Skeletal muscle tissue (tissue), 4 donors: Measurements from ENCODE around the gene NIF3L1. TPM values are rescaled to one million over a fixed set of nuclear protein-coding genes. Genes with fewer than 3 reads are reported as not detected.

Source experiments
- H3K27ac ChIP-seq: one replicate; pipeline ENCODE4 v1.7.0; 2013; ENCODE audit warnings: mild to moderate bottlenecking, low read depth, low read length, inconsistent platforms
- H3K27me3 ChIP-seq, 3 donors: one replicate each; pipeline ENCODE4 v1.7.0; 2013; ENCODE audit warnings: low read length in 3 of 3; ENCODE audit not compliant: control insufficient read depth in 3 of 3, insufficient read depth in 3 of 3
- H3K36me3 ChIP-seq, 3 donors: one replicate each; pipeline ENCODE4 v1.7.0; 2013; ENCODE audit warnings: low read length in 3 of 3; ENCODE audit not compliant: control insufficient read depth in 3 of 3, insufficient read depth in 3 of 3
- H3K4me1 ChIP-seq, 3 donors: one replicate each; pipeline ENCODE4 v1.7.0; 2013; ENCODE audit warnings: low read length in 3 of 3, mild to moderate bottlenecking in 3 of 3; ENCODE audit not compliant: control insufficient read depth in 3 of 3, insufficient read depth in 3 of 3
- H3K4me3 ChIP-seq, 3 donors: one replicate each; pipeline ENCODE4 v1.7.0; 2013; ENCODE audit warnings: low read length in 3 of 3
- H3K9ac ChIP-seq, 3 donors: one replicate each; pipeline ENCODE4 v1.7.0; 2013; ENCODE audit warnings: low read length in 3 of 3, mild to moderate bottlenecking in 3 of 3, moderate library complexity in 2 of 3, low read depth in 1 of 3
- H3K9me3 ChIP-seq, 3 donors: one replicate each; pipeline ENCODE4 v1.7.0; 2013; ENCODE audit warnings: low read length in 3 of 3; ENCODE audit not compliant: control insufficient read depth in 3 of 3
- total RNA-seq: library from RNA; depleted of rRNA; stranded (reverse); fragments of >200 nt; gene quantifications from one replicate; pipeline ENCODE4 v1.2.3, GENCODE V29; 2014
- donor health status: Osteomylitis.

Gene NIF3L1
- total RNA-seq, 1 donor from 2014 or later: 23.0 TPM

GRCh38 chr2:200922439-200922838 lies 33.3 kb downstream of the NIF3L1 start:
- Histone ChIP-seq H3K36me3 (peaks cover 26 to 54% (median 50%) of the 10 kb centered on the region in 3 donors), H3K4me1 (no peaks in the 10 kb centered on the region), H3K27ac (no peak overlapping the region), H3K4me3 (no peak overlapping the region), H3K9me3 (no peaks in the 10 kb centered on the region), H3K9ac (no peak overlapping the region), H3K27me3 (no peaks in the 10 kb centered on the region)

GRCh38 chr2:200929334-200930249 lies 40.4 kb downstream of the NIF3L1 start:
- Histone ChIP-seq H3K9ac (no peak overlapping the region), H3K4me1 (no peaks in the 10 kb centered on the region), H3K27me3 (no peaks in the 10 kb centered on the region), H3K36me3 (peaks cover 17 to 44% (median 41%) of the 10 kb centered on the region in 3 donors), H3K27ac (no peak overlapping the region), H3K4me3 (no peak overlapping the region), H3K9me3 (no peaks in the 10 kb centered on the region)

GRCh38 chr2:200930947-200931626 lies 41.9 kb downstream of the NIF3L1 start:
- Histone ChIP-seq H3K36me3 (peaks cover 20 to 45% (median 44%) of the 10 kb centered on the region in 3 donors), H3K9me3 (no peaks in the 10 kb centered on the region), H3K27ac (no peak overlapping the region), H3K4me3 (no peak overlapping the region), H3K4me1 (no peaks in the 10 kb centered on the region), H3K9ac (no peak overlapping the region), H3K27me3 (no peaks in the 10 kb centered on the region)

GRCh38 chr2:200939832-200940231 lies 50.7 kb downstream of the NIF3L1 start:
- no peaks in the 10 kb centered on the region for H3K4me1 ChIP-seq
- H3K9me3 ChIP-seq: no peaks in the 10 kb centered on the region
- H3K27ac ChIP-seq: no peak overlapping the region
- no peak overlapping the region for H3K9ac ChIP-seq
- H3K4me3 ChIP-seq: no peak overlapping the region
- H3K36me3 ChIP-seq: peaks cover 28 to 37% (median 36%) of the 10 kb centered on the region in 3 donors
- no peaks in the 10 kb centered on the region for H3K27me3 ChIP-seq

- Histone ChIP-seq H3K36me3 (peaks cover 22 to 36% (median 23%) of the 10 kb centered on the region in 3 donors), H3K9ac (no peak overlapping the region), H3K9me3 (no peaks in the 10 kb centered on the region), H3K27ac (no peak overlapping the region), H3K4me1 (no peaks in the 10 kb centered on the region), H3K27me3 (no peaks in the 10 kb centered on the region), H3K4me3 (no peak overlapping the region)
These were observed 54.4 kb downstream of the NIF3L1 start for GRCh38 chr2:200943527-200944105.

- Histone ChIP-seq H3K27ac (no peak overlapping the region), H3K4me1 (no peaks in the 10 kb centered on the region), H3K9ac (no peak overlapping the region), H3K27me3 (no peaks in the 10 kb centered on the region), H3K4me3 (no peak overlapping the region), H3K36me3 (peaks cover 21 to 33% (median 22%) of the 10 kb centered on the region in 3 donors), H3K9me3 (no peaks in the 10 kb centered on the region)
These were observed 55.6 kb downstream of the NIF3L1 start for GRCh38 chr2:200944467-200945394.

GRCh38 chr2:200945395-200945729 lies 56.2 kb downstream of the NIF3L1 start:
- peaks cover 15 to 28% (median 16%) of the 10 kb centered on the region in 3 donors for H3K36me3 ChIP-seq

GRCh38 chr2:200950378-200950777 lies 61.2 kb downstream of the NIF3L1 start:
- Histone ChIP-seq H3K9me3 (no peaks in the 10 kb centered on the region), H3K9ac (no peak overlapping the region), H3K27ac (no peak overlapping the region), H3K4me1 (no peaks in the 10 kb centered on the region), H3K4me3 (no peak overlapping the region), H3K36me3 (peaks cover 15 to 30% (median 25%) of the 10 kb centered on the region in 3 donors), H3K27me3 (no peaks in the 10 kb centered on the region)

More at GRCh38 chr2:200945395-200945729, 56.2 kb downstream of the NIF3L1 start:
- no peak overlapping the region for H3K27ac ChIP-seq
- H3K4me1 ChIP-seq: no peaks in the 10 kb centered on the region
- no peak overlapping the region for H3K4me3 ChIP-seq
- no peaks in the 10 kb centered on the region for H3K9me3 ChIP-seq
- no peak overlapping the region for H3K9ac ChIP-seq
- H3K27me3 ChIP-seq: no peaks in the 10 kb centered on the region
